ENCODE measurements around the gene ESYT2.
A peak's percentile ranks its signal among the peaks of the same experiment; 100 is the strongest.
"Not testable (repeated sequence)": the region's sequence is repeated elsewhere in the genome, so short reads cannot be mapped to it uniquely, and the experiment has no call there.

The ESYT2 gene

DNA sequence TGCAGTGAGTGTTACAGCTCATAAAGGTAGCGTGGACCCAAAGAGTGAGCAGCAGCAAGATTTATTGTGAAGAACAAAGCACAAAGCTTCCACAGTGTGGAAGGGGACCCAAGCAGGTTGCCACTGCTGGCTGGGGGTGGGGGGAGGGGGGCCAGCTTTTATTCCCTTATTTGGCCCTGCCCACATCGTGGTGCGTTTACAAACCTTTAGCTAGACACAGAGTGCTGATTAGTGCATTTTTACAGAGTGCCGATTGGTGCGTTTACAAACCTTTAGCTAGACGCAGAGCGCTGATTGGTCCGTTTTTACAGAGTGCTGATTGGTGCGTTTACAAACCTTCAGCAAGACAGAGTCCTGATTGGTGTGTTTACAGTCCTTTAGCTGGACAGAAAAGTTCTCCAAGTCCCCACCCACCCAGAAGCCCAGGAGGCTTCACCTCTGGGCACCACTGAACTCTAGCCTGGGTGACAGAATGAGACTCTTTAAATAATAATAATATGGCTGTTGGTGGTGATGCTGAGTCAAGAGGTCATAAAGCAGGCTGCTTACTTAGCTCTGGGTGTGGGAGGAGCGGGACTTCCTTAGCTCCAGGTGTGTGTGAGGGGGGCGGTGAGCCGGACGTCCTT lies 33.8 kb upstream of the ESYT2 start:
- H3K27me3 Mint-ChIP-seq; H3K9me3 Mint-ChIP-seq; H3K36me3 Mint-ChIP-seq (ENCODE audit: low read depth): not testable (repeated sequence)
- Mint-ChIP-seq H3K4me1 (ENCODE audit: low read depth) (peaks cover 54% of the 10 kb centered on the region), H3K27ac (peak overlapping the region; percentile 87), H3K4me3 (peak overlapping the region; percentile 80)
- DNase-seq = peak; percentile 54

DNA sequence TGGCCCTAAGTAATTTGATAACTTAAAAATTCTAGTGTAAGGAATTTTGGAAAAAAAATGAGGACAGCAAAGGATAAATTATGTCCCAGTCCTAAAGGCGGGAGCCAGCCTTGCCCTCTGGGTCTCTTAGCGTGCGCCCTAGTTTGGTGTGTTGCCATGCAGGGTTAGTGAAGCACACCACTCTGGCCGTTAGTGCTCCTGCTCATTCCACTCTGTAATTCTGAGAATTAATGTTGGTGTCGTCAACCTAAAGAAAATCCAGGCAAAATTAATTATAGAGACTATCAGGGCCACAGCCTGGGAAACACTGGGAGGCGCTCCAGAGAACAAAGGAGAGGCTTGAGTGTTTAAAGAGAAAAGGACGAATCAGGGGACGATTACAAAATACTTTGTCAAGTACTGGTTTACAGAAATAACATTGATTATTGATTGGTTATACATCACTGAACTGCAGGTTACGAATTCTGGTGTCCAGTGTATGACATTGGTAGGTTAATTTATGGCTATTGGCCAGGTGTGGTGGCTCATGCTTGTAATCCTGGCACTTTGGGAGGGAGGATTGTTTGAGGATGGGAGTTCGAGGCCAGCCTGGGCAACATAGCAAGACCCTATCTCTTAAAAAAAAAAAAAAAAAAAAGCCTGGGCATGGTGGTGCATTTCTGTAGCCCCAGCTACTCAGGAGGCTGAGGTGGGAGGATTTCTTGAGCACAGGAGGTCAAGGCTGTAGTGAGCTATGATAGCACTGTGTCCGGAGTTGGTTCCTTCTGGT lies 32.8 kb upstream of the ESYT2 start:
- H3K4me3 Mint-ChIP-seq = peak overlapping the region; percentile 51
- no peak for DNase-seq
- no peaks in the 10 kb centered on the region for H3K9me3 Mint-ChIP-seq
- H3K27me3 Mint-ChIP-seq = no peaks in the 10 kb centered on the region
- H3K36me3 Mint-ChIP-seq (ENCODE audit: low read depth) = peaks cover 4% of the 10 kb centered on the region
- peak overlapping the region; percentile 33 for H3K27ac Mint-ChIP-seq
- peaks cover 53% of the 10 kb centered on the region for H3K4me1 Mint-ChIP-seq (ENCODE audit: low read depth)

DNA sequence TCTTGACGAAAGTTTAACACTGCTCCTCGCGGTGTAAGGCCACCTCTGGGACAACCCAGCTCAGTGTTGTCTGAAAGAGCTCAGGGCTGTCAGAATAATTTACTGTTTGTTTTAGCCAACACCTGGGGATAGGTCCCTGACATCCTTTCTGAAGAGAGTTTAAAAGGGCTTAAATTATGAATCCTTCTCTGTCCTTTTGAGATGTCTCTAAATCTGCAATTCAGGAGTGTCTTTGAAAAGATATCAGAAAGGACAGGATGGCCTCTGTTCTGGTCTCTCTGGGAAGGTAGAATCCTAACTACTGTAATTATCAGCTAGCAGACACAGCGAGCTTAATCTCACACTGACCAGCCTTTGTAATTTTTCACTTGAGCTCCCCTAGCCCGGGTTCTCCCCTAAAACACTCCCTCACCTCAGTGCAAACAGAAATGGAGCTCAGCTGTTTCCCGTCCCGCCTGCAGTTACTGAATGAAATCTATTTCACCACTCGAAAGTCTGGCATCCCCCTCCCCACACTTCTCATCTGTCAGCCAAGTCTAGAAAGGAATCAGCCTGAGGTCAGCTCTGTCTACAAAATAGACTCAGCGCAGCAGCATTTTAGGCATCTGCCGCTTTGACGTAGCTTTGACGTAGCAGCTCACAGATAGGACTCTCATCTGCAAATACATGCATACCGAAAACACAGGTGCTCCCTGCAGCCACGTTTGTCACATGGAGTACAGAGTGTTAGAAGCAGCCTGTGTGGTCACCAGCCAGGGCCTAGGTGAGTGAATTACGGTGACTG lies 31.9 kb upstream of the ESYT2 start:
- H3K27ac Mint-ChIP-seq = peak overlapping the region; percentile 5
- no peaks in the 10 kb centered on the region for H3K27me3 Mint-ChIP-seq
- no peaks in the 10 kb centered on the region for H3K9me3 Mint-ChIP-seq
- H3K4me3 Mint-ChIP-seq = no peak overlapping the region
- peaks cover 4% of the 10 kb centered on the region for H3K36me3 Mint-ChIP-seq (ENCODE audit: low read depth)
- H3K4me1 Mint-ChIP-seq (ENCODE audit: low read depth) = peaks cover 53% of the 10 kb centered on the region
- no peak for DNase-seq

DNA sequence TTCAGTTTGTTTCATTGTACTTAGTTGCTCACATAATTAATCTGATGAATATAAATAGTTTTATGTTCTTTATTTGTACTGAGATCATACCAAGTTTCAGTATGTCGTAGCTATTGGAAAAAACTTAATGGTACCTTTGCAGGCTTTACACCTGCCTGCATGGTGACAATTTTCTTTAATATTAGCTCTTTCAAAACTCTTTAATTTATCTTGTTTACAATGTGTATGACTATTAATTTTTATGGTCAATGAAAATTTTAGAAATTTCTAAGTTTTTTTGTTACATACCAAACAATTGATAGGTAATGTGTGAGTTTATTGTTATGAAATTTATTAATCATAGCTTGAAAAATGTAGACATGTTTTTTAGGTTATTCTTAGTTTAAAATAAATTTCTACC lies 31.1 kb upstream of the ESYT2 start:
- no peak overlapping the region for H3K27ac Mint-ChIP-seq
- peaks cover 6% of the 10 kb centered on the region for H3K36me3 Mint-ChIP-seq (ENCODE audit: low read depth)
- H3K4me3 Mint-ChIP-seq = no peak overlapping the region
- no peaks in the 10 kb centered on the region for H3K9me3 Mint-ChIP-seq
- H3K27me3 Mint-ChIP-seq = no peaks in the 10 kb centered on the region
- DNase-seq = no peak
- peaks cover 51% of the 10 kb centered on the region for H3K4me1 Mint-ChIP-seq (ENCODE audit: low read depth)

DNA sequence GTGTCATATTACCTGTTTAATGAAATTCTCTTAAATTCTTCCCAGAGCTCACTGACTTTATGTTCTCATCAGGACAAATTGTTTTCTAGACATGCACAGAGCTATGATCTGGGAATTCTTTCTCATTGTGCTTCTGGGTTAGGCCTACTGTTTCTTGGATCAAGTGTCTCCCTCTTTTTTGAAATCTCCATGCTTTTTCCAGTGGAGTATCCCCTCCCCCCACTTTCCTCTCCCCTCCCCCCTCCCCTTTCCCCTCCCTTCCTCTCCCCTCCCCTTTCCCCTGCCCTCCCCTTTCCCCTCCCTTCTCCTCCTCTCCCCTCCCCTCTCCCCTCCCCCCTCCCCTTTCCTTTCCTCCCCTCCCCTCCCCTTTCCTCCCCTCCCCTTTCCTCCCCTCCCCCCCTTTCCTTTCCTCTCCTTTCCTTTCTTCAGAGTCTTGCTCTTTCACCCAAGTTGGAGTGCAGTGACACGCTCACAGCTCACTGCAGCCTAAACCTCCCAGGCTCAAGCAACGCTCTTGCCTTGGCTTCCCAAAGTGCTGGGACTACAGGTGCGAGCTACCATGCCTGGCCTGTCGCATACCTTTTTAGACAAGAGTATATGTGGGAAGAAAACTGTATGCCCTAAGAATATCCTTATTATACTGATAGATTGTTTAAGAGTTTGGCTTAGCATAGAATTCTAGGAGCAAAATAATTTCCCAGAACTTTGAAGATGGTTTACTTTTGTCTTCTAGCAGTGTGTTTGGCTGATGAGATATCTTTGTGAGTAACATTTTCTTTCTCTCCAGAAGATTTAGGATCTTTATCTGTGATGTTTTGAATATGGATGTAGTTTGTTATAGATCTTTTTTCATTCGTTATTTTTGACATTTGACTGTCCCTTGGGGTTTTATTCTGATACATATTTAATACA lies 29.5 kb upstream of the ESYT2 start:
- Mint-ChIP-seq H3K27me3 (no peaks in the 10 kb centered on the region), H3K4me3 (no peak overlapping the region), H3K4me1 (ENCODE audit: low read depth) (peaks cover 36% of the 10 kb centered on the region), H3K9me3 (no peaks in the 10 kb centered on the region), H3K27ac (peak overlapping the region; percentile 81), H3K36me3 (ENCODE audit: low read depth) (peaks cover 6% of the 10 kb centered on the region)
- no peak for DNase-seq

DNA sequence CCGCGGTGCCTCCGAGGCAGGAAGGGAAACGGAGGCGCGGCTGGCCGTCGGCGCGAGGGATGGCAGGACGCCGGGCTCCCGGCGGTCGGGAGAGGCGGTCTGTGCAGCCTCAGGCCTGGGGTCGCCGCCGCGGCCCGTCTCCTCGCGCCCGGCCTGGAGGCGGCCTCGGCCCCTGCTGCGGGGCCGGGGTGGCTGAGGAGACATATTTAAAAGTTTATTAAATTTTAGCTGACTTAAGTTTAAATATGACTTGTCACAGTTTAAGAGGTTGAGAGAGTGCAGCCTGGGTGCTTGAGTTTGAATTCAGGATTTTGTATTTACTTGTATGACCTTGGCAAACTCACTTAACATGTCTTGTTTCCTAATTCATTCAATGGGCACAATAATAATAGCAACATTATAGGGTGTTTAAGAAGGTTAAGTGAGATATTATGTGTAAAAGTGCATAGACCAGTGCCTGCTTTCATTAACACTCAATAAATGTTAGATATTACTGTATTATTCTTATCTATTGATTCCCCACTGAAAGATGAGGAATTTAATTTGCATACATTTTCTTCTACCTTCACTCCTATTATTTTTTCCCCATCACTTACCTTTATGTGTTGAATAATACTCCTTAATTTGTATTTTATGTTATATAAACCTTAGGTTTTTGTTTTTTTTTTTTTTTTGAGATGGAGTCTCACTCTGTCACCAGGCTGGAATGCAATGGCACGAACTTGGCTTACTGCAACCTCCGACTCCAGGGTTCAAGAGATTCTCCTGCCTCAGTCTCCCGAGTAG lies 27.8 kb upstream of the ESYT2 start:
- H3K4me3 Mint-ChIP-seq = peak overlapping the region; percentile 98
- no peaks in the 10 kb centered on the region for H3K9me3 Mint-ChIP-seq
- no peaks in the 10 kb centered on the region for H3K27me3 Mint-ChIP-seq
- peaks cover 2% of the 10 kb centered on the region for H3K36me3 Mint-ChIP-seq (ENCODE audit: low read depth)
- H3K27ac Mint-ChIP-seq = peak overlapping the region; percentile 73
- H3K4me1 Mint-ChIP-seq (ENCODE audit: low read depth) = peaks cover 27% of the 10 kb centered on the region
- DNase-seq = no peak

DNA sequence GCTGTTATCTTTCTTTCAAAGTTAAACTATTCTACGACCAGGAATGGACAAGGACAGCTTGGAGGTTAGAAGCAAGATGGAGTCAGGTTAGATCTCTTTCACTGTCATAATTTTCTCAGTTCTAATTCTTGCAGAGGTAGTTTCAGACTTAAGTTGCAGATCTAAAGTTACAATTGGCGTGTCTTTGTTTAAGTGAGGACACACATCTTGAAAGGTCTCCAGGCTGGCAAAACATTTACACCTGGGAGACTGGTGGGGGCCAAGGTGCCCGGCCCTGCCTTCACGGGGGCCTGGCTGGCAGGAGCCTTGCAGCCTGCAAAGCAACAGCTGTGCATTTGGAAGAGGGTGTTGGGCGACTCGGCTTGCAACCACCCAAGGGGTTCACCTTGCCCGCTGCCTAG lies 25.4 kb upstream of the ESYT2 start:
- Mint-ChIP-seq H3K36me3 (ENCODE audit: low read depth) (peaks cover 2% of the 10 kb centered on the region), H3K4me3 (peak overlapping the region; percentile 63), H3K9me3 (no peaks in the 10 kb centered on the region), H3K27me3 (no peaks in the 10 kb centered on the region), H3K27ac (peak overlapping the region; percentile 26), H3K4me1 (ENCODE audit: low read depth) (peaks cover 24% of the 10 kb centered on the region)
- DNase-seq = no peak

DNA sequence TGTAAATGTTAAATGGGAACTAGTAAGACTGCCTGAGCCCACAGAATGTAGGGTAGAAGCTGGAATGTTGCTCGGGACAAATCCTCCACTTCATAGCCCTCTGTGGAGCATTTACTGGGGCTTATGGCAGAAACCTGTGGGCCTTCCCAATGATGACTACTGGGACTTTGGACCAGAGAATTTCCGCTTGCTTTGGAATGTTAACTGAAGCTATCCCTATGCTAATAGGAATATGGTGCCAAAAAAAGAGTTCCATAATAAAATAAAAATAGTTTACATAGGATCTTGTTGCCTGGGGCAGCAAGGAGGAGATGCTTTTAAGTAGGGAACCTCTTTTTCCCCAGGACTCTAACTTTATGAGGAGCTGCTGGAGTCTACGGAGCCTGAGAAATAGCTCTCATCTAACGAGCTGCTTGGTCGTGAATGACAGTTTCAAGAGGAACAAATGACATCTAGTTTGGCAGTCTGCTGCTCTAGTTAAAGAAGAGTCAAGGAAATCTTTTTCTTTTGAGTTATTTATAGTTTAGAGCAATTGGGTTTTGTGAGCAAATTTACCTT lies 21.3 kb upstream of the ESYT2 start:
- no peaks in the 10 kb centered on the region for H3K9me3 Mint-ChIP-seq
- H3K27me3 Mint-ChIP-seq = no peaks in the 10 kb centered on the region
- no peak for DNase-seq
- H3K27ac Mint-ChIP-seq = no peak overlapping the region
- H3K4me1 Mint-ChIP-seq (ENCODE audit: low read depth) = peaks cover 27% of the 10 kb centered on the region
- H3K4me3 Mint-ChIP-seq = no peak overlapping the region
- peaks cover 2% of the 10 kb centered on the region for H3K36me3 Mint-ChIP-seq (ENCODE audit: low read depth)

DNA sequence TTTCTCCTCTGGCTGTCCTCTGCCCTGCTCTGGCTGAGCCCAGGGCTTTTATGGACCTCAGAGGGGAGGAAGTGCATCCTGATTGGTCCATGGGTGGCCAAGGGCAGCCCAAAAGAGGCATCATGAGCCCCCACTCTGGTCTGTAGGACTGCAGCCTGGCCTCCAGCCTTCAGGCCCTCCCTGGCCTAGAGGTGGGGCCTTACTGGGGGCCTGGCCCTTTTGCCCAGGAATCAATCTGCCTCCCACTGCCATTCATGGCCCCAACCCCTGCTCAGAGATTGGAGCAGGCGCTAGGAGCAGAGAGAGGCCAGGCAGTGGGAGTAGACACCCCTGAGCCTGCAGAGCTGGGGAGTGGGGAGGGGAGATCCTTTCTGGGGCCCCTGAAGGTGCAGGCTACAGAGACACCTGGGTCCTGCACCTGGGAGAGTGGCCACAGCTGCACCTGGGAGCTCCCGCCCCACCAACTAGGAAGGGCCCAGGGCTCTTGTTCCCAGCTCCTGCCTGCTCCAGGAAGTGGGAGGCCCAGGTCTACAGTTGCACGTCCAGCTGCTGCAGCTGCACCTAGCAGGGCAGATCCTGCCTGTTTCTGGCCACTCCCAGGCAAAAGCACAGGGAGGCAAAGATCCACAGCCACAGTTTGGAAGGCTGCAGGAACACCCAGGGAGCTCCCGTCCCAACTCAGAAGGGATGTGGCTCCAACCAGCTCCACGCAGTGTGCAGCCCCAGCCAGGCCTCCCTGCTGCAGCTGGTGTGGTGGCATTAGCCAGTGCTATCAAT lies 20.6 kb upstream of the ESYT2 start:
- no peak for DNase-seq
- no peak overlapping the region for H3K4me3 Mint-ChIP-seq
- no peaks in the 10 kb centered on the region for H3K9me3 Mint-ChIP-seq
- H3K27ac Mint-ChIP-seq = no peak overlapping the region
- peaks cover 2% of the 10 kb centered on the region for H3K36me3 Mint-ChIP-seq (ENCODE audit: low read depth)
- peaks cover 27% of the 10 kb centered on the region for H3K4me1 Mint-ChIP-seq (ENCODE audit: low read depth)
- no peaks in the 10 kb centered on the region for H3K27me3 Mint-ChIP-seq

DNA sequence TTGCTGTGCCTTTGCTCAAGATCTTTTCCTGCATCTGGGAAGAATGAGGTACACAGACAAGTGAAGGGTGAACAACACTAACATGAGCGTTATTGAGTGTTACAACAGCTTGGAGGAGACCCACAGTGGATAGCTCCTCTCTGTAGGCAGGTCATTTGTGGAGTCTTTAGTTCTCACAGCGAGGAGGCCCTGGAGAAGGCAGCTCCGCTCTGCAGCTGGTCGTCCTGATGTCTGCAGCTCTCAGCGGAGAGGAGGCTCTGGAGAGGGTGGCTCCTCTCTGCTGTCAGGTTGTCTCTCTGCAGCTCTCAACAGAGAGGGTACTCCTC lies 20.1 kb upstream of the ESYT2 start:
- Mint-ChIP-seq H3K36me3 (ENCODE audit: low read depth) (peaks cover 2% of the 10 kb centered on the region), H3K4me3 (no peak overlapping the region), H3K27me3 (no peaks in the 10 kb centered on the region), H3K9me3 (no peaks in the 10 kb centered on the region), H3K27ac (no peak overlapping the region), H3K4me1 (ENCODE audit: low read depth) (peaks cover 27% of the 10 kb centered on the region)
- DNase-seq = no peak

DNA sequence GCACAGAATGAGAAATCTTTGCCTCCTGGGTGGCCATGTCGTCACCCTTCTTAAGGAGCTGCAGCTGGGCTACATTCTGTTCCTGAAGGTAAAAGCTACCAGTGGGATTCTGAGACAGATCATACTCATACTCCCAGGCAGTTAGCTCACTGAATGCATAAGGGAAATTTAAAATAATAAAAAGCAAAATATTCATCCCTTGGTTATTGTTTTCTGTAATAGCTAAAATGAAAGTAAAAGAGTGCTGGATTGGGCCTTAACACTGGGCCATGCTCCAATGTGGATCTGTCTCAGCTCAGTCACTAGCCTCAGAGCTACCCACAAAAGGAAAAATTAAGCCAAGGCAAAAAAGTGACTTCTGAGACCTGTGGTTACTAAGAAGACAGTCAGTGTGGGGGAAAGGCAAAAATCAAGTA lies 18.1 kb upstream of the ESYT2 start:
- no peaks in the 10 kb centered on the region for H3K27me3 Mint-ChIP-seq
- no peak for DNase-seq
- H3K4me1 Mint-ChIP-seq (ENCODE audit: low read depth) = peaks cover 42% of the 10 kb centered on the region
- no peaks in the 10 kb centered on the region for H3K9me3 Mint-ChIP-seq
- peaks cover 2% of the 10 kb centered on the region for H3K36me3 Mint-ChIP-seq (ENCODE audit: low read depth)
- peak overlapping the region; percentile 74 for H3K4me3 Mint-ChIP-seq
- peak overlapping the region; percentile 95 for H3K27ac Mint-ChIP-seq

DNA sequence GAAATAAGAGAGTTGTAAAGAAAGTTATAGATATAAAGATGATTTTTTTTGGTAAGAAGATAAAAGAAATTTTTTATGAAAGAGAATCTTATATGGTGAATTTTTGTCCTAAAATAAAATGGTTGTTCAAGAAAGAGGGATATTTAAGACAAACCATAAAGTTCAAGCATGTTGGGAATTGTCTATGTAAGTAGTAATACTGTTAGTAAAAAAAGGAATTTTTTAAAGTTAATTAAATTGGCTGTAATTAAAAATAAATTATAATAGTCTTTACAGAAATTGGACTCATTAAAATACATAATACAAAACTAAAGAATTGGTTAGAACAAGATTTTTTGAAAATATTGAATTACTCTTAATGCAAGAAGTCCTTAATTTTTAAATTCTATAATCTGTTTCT lies 17.0 kb upstream of the ESYT2 start:
- no peak for DNase-seq
- H3K36me3 Mint-ChIP-seq (ENCODE audit: low read depth) = peaks cover 2% of the 10 kb centered on the region
- H3K9me3 Mint-ChIP-seq = no peaks in the 10 kb centered on the region
- no peak overlapping the region for H3K4me3 Mint-ChIP-seq
- H3K4me1 Mint-ChIP-seq (ENCODE audit: low read depth) = peaks cover 45% of the 10 kb centered on the region
- no peaks in the 10 kb centered on the region for H3K27me3 Mint-ChIP-seq
- H3K27ac Mint-ChIP-seq = no peak overlapping the region

DNA sequence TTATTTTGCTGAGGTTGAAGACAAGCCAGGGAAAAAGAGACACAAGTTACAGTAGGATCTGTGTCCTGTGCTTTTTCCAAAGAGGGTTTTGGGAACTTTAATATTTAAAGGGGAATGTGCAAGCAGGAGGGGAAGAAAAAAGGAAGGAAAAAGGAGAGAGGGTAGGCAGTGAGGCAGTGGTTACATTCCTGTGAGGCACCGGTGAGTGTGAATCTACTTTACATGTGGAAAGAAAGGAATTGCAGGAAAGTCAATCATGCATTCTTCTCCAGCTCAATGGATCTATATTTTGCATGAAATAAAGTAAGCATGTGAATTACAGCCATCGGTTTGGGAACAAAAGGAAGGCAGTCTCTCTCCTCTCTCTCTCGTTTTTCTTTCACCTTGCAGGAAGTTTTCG lies 14.5 kb upstream of the ESYT2 start:
- Mint-ChIP-seq H3K9me3 (no peaks in the 10 kb centered on the region), H3K4me3 (no peak overlapping the region), H3K27ac (no peak overlapping the region), H3K27me3 (no peaks in the 10 kb centered on the region), H3K36me3 (ENCODE audit: low read depth) (peaks cover 2% of the 10 kb centered on the region), H3K4me1 (ENCODE audit: low read depth) (peaks cover 38% of the 10 kb centered on the region)
- no peak for DNase-seq

Data from activated T-cell treated with anti-CD3 and anti-CD28 coated beads, Interleukin-2, amount 50 U/mL, for 24 hours (primary cell).